IMR-90 (cell line): Measurements from ENCODE around the gene RBBP8. TPM values are rescaled to one million over a fixed set of nuclear protein-coding genes. Genes with fewer than 3 reads are reported as not detected.

Source experiments
- ATAC-seq: fragments of 200-7000 bp; cut with Tn5 transposase; 2 replicates; pipeline ENCODE4 v1.9.1; 2020; ENCODE audit warnings: low read depth, mild to moderate bottlenecking, moderate library complexity
- BruUV-seq: library from RNA; stranded (reverse); fragments of 400-500 nt; replicated peaks from 2 replicates; lab custom pipeline; 2021; lab: Mats Ljungman, UMichigan
- CTCF ChIA-PET: fragments of 300-600 bp; formaldehyde crosslinking; extraction: SDS; loops from one replicate; lab custom pipeline; 2021; ENCODE audit warnings: antibody characterized with exemption; lab: Yijun Ruan, JAX
- POLR2A ChIA-PET: fragments of 300-600 bp; sonication (Branson Sonifier 250); formaldehyde crosslinking; loops from one replicate; lab custom pipeline; 2022; ENCODE audit warnings: antibody characterized with exemption; ENCODE audit not compliant: unreplicated experiment; lab: Charles Lee
- DNase-seq: peaks from one replicate; pipeline ENCODE4 v3.0.0; 2013
- H2AFZ ChIP-seq: replicated peaks from 2 replicates; pipeline ENCODE3; 2013; ENCODE audit warnings: low read length, mild to moderate bottlenecking; ENCODE audit not compliant: poor library complexity
- H2AK5ac ChIP-seq: 2 replicates; pipeline ENCODE4 v1.6.1; 2013; ENCODE audit warnings: low read depth, low read length, inconsistent platforms
- H2AK9ac ChIP-seq: replicated peaks from 2 replicates; pipeline ENCODE3; 2013; ENCODE audit warnings: mild to moderate bottlenecking, low read depth, low read length, moderate library complexity; ENCODE audit not compliant: poor library complexity
- H2BK120ac ChIP-seq: 2 replicates; pipeline ENCODE4 v1.6.1; 2013; ENCODE audit warnings: low read depth, low read length, inconsistent platforms
- H2BK15ac ChIP-seq: 3 replicates; pipeline ENCODE4 v1.6.1; 2013; ENCODE audit warnings: low read depth, low read length, inconsistent platforms
- H2BK20ac ChIP-seq: 2 replicates; pipeline ENCODE4 v1.6.1; 2013; ENCODE audit warnings: low read depth, mild to moderate bottlenecking, inconsistent platforms, low read length, moderate library complexity
- H2BK5ac ChIP-seq: 2 replicates; pipeline ENCODE4 v1.6.1; 2013; ENCODE audit warnings: mild to moderate bottlenecking, low read depth, low read length, inconsistent platforms; ENCODE audit not compliant: poor library complexity, severe bottlenecking
- H3K14ac ChIP-seq: replicated peaks from 2 replicates; pipeline ENCODE4 v1.6.1; 2013; ENCODE audit warnings: low read depth, low read length, inconsistent platforms
- H3K18ac ChIP-seq: 2 replicates; pipeline ENCODE4 v1.6.1; 2013; ENCODE audit warnings: low read depth, low read length, control low read depth
- H3K23ac ChIP-seq: 2 replicates; pipeline ENCODE4 v1.6.1; 2013; ENCODE audit warnings: low read depth, low read length, inconsistent platforms
- H3K27ac ChIP-seq: 2 replicates; pipeline ENCODE4 v1.5.1; 2013; ENCODE audit warnings: mild to moderate bottlenecking, control low read depth, low read length; ENCODE audit not compliant: insufficient read depth
- H3K27me3 ChIP-seq: 2 replicates; pipeline ENCODE4 v1.6.1; 2013; ENCODE audit warnings: low read length; ENCODE audit not compliant: control insufficient read depth, insufficient read depth
- H3K36me3 ChIP-seq: 2 replicates; pipeline ENCODE4 v1.6.1; 2013; ENCODE audit warnings: low read length, mixed read lengths; ENCODE audit not compliant: control insufficient read depth, insufficient read depth
- H3K4ac ChIP-seq: 2 replicates; pipeline ENCODE4 v1.6.1; 2013; ENCODE audit warnings: low read depth, low read length, inconsistent platforms
- H3K4me1 ChIP-seq: 2 replicates; pipeline ENCODE4 v1.6.1; 2013; ENCODE audit warnings: low read length, mixed read lengths; ENCODE audit not compliant: control insufficient read depth, insufficient read depth
- H3K4me2 ChIP-seq: 2 replicates; pipeline ENCODE4 v1.6.1; 2013; ENCODE audit warnings: low read depth, mild to moderate bottlenecking, control low read depth, low read length, moderate library complexity
- H3K4me3 ChIP-seq: 2 replicates; pipeline ENCODE4 v1.5.1; 2013; ENCODE audit warnings: low read depth, mild to moderate bottlenecking, control low read depth, low read length, moderate library complexity; ENCODE audit not compliant: insufficient read depth
- H3K56ac ChIP-seq: 2 replicates; pipeline ENCODE4 v1.6.1; 2013; ENCODE audit warnings: low read length, inconsistent platforms; ENCODE audit not compliant: insufficient read depth; ENCODE audit errors: extremely low read depth
- H3K79me1 ChIP-seq, 2 experiments: 2 replicates each; pipeline ENCODE4 v1.6.1; 2013; ENCODE audit warnings: low read length in 2 of 2, inconsistent platforms in 1 of 2, low read depth in 1 of 2
- H3K9ac ChIP-seq: 2 replicates; pipeline ENCODE4 v1.6.1; 2013; ENCODE audit warnings: low read depth, low read length, control low read depth
- H3K9me1 ChIP-seq: 2 replicates; pipeline ENCODE4 v1.6.1; 2013; ENCODE audit warnings: low read length, inconsistent platforms; ENCODE audit not compliant: insufficient read depth
- H3K9me3 ChIP-seq: 2 replicates; pipeline ENCODE4 v1.6.1; 2013; ENCODE audit warnings: low read length; ENCODE audit not compliant: control insufficient read depth, insufficient read depth
- H4K20me1 ChIP-seq: 2 replicates; pipeline ENCODE4 v1.6.1; 2013; ENCODE audit warnings: low read length, inconsistent platforms; ENCODE audit not compliant: insufficient read depth
- H4K5ac ChIP-seq: 2 replicates; pipeline ENCODE4 v1.6.1; 2013; ENCODE audit warnings: mild to moderate bottlenecking, low read depth, low read length, control low read depth
- H4K8ac ChIP-seq, 2 experiments: 2 replicates each; pipeline ENCODE4 v1.6.1; 2013; ENCODE audit warnings: low read depth in 2 of 2, low read length in 2 of 2, control low read depth in 1 of 2, inconsistent platforms in 1 of 2
- H4K91ac ChIP-seq: 2 replicates; pipeline ENCODE4 v1.6.1; 2013; ENCODE audit warnings: low read depth, low read length, inconsistent platforms; ENCODE audit not compliant: insufficient read depth
- BHLHE40 ChIP-seq: fragments of 150-350 bp; IDR thresholded peaks from 2 replicates; pipeline ENCODE4 v1.6.1; 2016; ENCODE audit warnings: mild to moderate bottlenecking, low read depth, low read length
- CHD1 ChIP-seq: IDR thresholded peaks from 2 replicates; pipeline ENCODE4 v1.6.1; 2012; ENCODE audit warnings: low read depth, low read length, improper control_type of control experiment
- CTCF ChIP-seq: conservative IDR thresholded peaks from 2 replicates; pipeline ENCODE4 v1.5.1; 2012; ENCODE audit warnings: mild to moderate bottlenecking, low read depth, low read length, improper control_type of control experiment
- MAFK ChIP-seq: IDR thresholded peaks from 2 replicates; pipeline ENCODE4 v1.6.1; 2012; ENCODE audit warnings: low read depth, low read length, improper control_type of control experiment
- MXI1 ChIP-seq: IDR thresholded peaks from 2 replicates; pipeline ENCODE4 v1.6.1; 2012; ENCODE audit warnings: low read depth, mild to moderate bottlenecking, low read length, moderate library complexity, borderline replicate concordance
- POLR2A ChIP-seq: IDR thresholded peaks from 2 replicates; pipeline ENCODE4 v1.6.1; 2012; ENCODE audit warnings: mild to moderate bottlenecking, low read depth, low read length
- RCOR1 ChIP-seq: IDR thresholded peaks from 2 replicates; pipeline ENCODE4 v1.6.1; 2012; ENCODE audit warnings: mild to moderate bottlenecking, low read length, improper control_type of control experiment; ENCODE audit not compliant: insufficient replicate concordance
- SMC3 ChIP-seq: fragments of 150-350 bp; IDR thresholded peaks from 2 replicates; pipeline ENCODE4 v1.6.1; 2016; ENCODE audit warnings: low read depth, mild to moderate bottlenecking, antibody characterized with exemption, low read length, moderate library complexity
- WGBS, 2 experiments: methylation state at CpG; one replicate each; pipeline versions ENCODE4 v1.1.5 to v1.1.7; 2013; ENCODE audit warnings: missing lambda C conversion rate in 2 of 2; ENCODE audit not compliant: insufficient read length in 1 of 2; ENCODE audit errors: extremely low coverage in 2 of 2; 5-methylcytosine and 5-hydroxymethylcytosine counted together
- dilution Hi-C: fragments of 300-500 bp; cut with HindIII; formaldehyde crosslinking; loops from one replicate; pipeline ENCODE4 v1.14.3; 2018; ENCODE audit warnings: low sequenced_read_pairs; ENCODE audit not compliant: unreplicated experiment
- in situ Hi-C: fragments of 300-500 bp; cut with MboI; formaldehyde crosslinking; loops from 3 replicates; pipeline ENCODE4 v1.14.3; 2019; ENCODE audit warnings: low sequenced_read_pairs, inconsistent platforms, mixed read lengths
- intact Hi-C: fragments of 100-400 bp; cut with micrococcal nuclease; formaldehyde crosslinking; loops from 2 replicates; pipeline ENCODE4 v1.10.0; 2022
- polyA plus RNA-seq, 3 experiments: library from polyadenylated mRNA; depleted of rRNA; stranded (reverse); fragments of >200 nt; gene quantifications; 2 replicates each; pipeline ENCODE4 v1.2.3, GENCODE V29; 2012; ENCODE audit warnings: low replicate concordance in 1 of 3
- total RNA-seq: library from RNA; depleted of rRNA; stranded (reverse); fragments of >200 nt; gene quantifications from 2 replicates; pipeline ENCODE4 v1.2.3, GENCODE V29; 2012

The RBBP8 gene
- total and polyA plus RNA-seq, 2 of the 4 experiments (the other 2 are of a cell fraction) = 12.0 to 21.1 TPM

- H3K27ac ChIP-seq = no peak overlapping the region
- H3K36me3 ChIP-seq = no peaks in the 10 kb centered on the region
- no peak overlapping the region for H3K14ac ChIP-seq
- DNase-seq = no peak
- intact Hi-C loops = loop anchor here (10.0 kb wide), 1 partner anchor 67 kb away; no protein-coding TSS in a partner anchor
- no peak overlapping the region for H2BK120ac ChIP-seq
- in situ Hi-C loops = no loop called here
- dilution Hi-C loops = no loop called here
- H3K18ac ChIP-seq = no peak overlapping the region
- no peak overlapping the region for H2AK9ac ChIP-seq
- H3K9me3 ChIP-seq = no peaks in the 10 kb centered on the region
- no peak overlapping the region for H2BK5ac ChIP-seq
- H3K4me1 ChIP-seq = no peaks in the 10 kb centered on the region
- no peak overlapping the region for H3K4ac ChIP-seq
- no peaks in the 10 kb centered on the region for H3K9me1 ChIP-seq
- no peak overlapping the region for H3K4me2 ChIP-seq
- no peak overlapping the region for H2AK5ac ChIP-seq
- H2BK20ac ChIP-seq = no peak overlapping the region
- H4K91ac ChIP-seq = no peak overlapping the region
- ATAC-seq = no peak
- no peak overlapping the region for H3K23ac ChIP-seq
- BruUV-seq = no TSS peak
- H4K5ac ChIP-seq = no peak overlapping the region
- H3K4me3 ChIP-seq = no peak overlapping the region
- ChIA-PET CTCF (no interaction called here), POLR2A (no interaction called here)
- no peak overlapping the region for H2BK15ac ChIP-seq
- no CpG with 5 or more reads among the region's 3 CpGs for WGBS, 2 experiments
- H3K79me1 ChIP-seq = no peaks in the 10 kb centered on the region
- H4K20me1 ChIP-seq = no peaks in the 10 kb centered on the region
- H3K56ac ChIP-seq = no peak overlapping the region
- TF ChIP-seq SMC3 (no peak), MAFK (no peak), CHD1 (no peak), BHLHE40 (no peak), POLR2A (no peak), MXI1 (no peak), RCOR1 (no peak), CTCF (no peak)
- H3K27me3 ChIP-seq = no peaks in the 10 kb centered on the region
- no peak overlapping the region for H3K9ac ChIP-seq
- H4K8ac ChIP-seq = no peak overlapping the region
- no peak overlapping the region for H2AFZ ChIP-seq
Observed at GRCh38 chr18:22921772-22922171, 11.4 kb upstream of the RBBP8 start.
